Fibroblast of villous mesenchyme (primary cell): ENCODE data around the gene AIRE. TPM values are rescaled to one million over a fixed set of nuclear protein-coding genes. Genes with fewer than 3 reads are reported as not detected.

ENCODE experiments used
- DNase-seq: peaks from one replicate; pipeline ENCODE4 v3.0.0-alpha.2; 2010; ENCODE audit warnings: low read depth
- H3K4me3 ChIP-seq: 2 replicates; pipeline ENCODE4 v1.5.1; 2011; ENCODE audit warnings: low read depth, mild to moderate bottlenecking, low read length
- total RNA-seq: library from RNA; depleted of rRNA; stranded (reverse); fragments of >200 nt; gene quantifications from 2 replicates; pipeline ENCODE4 v1.2.3, GENCODE V29; 2012
- TF ChIP-seq, protein P1 (sequence below): IDR thresholded peaks from 2 replicates; pipeline ENCODE4 v1.5.1; 2012; ENCODE audit warnings: low read depth, mild to moderate bottlenecking, low read length; ENCODE audit not compliant: insufficient read depth

The AIRE gene
- total RNA-seq, 1 donor = not detected

DNA sequence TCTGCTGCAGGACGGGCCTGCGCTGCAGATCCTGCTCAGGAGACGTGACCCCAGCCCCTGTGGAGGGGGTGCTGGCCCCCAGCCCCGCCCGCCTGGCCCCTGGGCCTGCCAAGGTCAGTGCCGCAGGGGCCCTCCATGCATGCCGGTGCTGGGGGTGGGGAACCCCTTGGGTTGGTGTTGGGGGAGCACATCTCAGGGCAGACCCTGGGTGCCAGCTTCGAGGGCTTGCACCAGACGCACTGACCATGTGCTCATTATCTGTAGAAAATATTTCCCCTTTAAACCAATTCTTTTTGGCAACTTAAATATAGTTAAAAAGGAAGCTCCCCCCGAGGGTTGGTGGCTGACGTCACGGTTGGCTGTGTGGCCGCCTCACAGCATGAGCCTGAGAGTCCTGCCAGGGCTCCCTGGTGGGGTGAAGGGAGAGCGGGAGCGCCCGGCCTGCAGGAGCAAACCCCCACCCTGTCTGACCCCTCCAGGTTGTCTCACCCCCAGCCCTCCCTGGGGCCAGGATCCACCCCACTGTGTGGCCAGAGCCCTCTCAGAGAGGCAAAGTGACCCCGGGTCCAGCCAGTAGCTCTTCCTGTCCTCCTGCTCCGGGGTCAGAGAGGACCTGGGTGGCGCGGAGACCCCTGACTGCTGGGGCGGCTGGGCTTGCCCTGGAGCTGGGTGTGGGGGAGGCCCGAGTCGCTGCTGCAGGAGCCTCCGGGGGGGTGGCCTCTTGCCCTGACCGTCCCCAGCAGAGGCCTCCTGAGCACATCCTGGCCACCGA is 8.9 kb downstream of the AIRE start:
- DNase-seq = no peak
- TF ChIP-seq, protein P1, sequence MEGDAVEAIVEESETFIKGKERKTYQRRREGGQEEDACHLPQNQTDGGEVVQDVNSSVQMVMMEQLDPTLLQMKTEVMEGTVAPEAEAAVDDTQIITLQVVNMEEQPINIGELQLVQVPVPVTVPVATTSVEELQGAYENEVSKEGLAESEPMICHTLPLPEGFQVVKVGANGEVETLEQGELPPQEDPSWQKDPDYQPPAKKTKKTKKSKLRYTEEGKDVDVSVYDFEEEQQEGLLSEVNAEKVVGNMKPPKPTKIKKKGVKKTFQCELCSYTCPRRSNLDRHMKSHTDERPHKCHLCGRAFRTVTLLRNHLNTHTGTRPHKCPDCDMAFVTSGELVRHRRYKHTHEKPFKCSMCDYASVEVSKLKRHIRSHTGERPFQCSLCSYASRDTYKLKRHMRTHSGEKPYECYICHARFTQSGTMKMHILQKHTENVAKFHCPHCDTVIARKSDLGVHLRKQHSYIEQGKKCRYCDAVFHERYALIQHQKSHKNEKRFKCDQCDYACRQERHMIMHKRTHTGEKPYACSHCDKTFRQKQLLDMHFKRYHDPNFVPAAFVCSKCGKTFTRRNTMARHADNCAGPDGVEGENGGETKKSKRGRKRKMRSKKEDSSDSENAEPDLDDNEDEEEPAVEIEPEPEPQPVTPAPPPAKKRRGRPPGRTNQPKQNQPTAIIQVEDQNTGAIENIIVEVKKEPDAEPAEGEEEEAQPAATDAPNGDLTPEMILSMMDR = no peak
- H3K4me3 ChIP-seq = no peak overlapping the region

DNA sequence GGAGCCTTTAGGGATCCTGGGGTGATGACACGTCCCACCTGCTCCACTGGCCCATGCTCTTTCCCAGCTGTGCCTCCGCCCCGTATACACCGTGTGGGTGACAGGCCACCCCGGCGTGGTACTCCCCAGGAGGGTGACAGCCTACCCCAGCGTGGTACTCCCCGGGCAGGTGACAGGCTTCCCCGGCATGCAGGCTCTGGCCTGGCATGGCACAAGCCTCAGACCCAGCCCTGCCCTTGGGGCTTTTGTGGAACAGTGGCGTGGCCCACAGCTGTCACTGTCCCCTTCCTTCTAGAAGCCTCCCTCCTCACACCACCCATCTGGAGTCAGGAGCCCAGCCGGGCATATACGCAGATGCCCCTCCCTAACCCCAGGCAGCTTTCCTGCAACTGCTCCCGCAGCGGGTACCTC is 9.5 kb downstream of the AIRE start:
- no peak overlapping the region for H3K4me3 ChIP-seq
- no peak for DNase-seq
- TF ChIP-seq, protein P1 = no peak

DNA sequence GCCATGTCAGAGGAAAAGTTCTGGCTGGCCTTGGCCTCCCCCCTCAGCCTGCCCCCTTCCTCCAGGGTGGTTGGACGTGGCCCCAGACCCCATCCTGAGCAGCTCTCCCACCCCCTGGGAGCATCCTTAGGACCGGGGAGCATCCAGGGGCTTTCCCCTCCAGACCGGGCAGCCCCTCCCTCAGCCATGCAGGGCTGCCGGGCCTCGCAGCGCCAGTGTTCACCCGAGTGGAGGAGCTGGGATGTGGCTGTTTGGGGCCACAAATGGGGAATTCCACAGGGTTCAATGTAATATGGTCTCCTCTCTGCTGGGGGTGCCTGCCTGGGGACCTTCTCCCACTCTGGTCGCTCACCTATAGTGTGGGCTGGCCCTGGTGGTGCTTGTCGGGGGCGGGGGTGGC is 10.0 kb downstream of the AIRE start:
- no peak for DNase-seq
- TF ChIP-seq, protein P1 = no peak
- no peak overlapping the region for H3K4me3 ChIP-seq

DNA sequence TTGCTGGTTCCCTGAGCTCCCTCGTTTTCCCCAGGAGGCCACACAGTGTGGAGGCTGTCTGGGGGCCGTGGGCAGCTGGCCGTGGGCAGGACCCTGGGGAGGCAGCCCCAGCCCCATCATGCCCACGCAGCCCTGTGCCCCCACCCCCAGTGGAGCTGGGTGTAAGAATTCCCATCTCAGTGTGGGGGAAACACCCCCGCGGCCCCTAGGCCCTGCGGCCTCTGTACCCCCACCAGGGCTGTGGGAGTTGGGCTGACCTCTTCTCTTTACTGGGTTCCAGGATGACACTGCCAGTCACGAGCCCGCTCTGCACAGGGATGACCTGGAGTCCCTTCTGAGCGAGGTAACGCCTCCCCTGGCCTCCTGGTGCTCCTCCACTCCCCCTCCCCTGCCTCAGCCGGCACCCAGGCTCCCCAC is 10.4 kb downstream of the AIRE start:
- no peak overlapping the region for H3K4me3 ChIP-seq
- TF ChIP-seq, protein P1 = no peak
- no peak for DNase-seq

DNA sequence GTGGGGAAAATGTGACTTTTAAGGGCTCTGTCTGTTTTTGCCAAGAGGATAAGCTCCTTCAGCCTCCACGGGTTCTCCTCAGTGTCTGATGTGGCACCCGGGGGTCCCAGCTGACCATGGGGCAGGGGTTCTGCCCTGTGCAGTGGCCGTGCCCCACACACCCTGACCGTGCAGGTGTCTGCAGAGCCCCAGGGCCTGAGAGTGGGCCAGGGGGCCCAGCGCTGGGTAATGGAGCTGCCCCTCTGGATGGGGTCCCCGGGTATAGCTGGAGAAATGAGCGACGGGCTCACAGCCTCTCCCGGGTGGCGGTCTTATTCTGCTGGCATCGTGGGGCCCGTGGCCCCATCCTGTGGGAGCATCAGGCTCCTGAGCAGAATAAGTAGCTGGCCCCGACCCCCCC is 11.2 kb downstream of the AIRE start:
- TF ChIP-seq, protein P1 = no peak
- DNase-seq = no peak
- no peak overlapping the region for H3K4me3 ChIP-seq

DNA sequence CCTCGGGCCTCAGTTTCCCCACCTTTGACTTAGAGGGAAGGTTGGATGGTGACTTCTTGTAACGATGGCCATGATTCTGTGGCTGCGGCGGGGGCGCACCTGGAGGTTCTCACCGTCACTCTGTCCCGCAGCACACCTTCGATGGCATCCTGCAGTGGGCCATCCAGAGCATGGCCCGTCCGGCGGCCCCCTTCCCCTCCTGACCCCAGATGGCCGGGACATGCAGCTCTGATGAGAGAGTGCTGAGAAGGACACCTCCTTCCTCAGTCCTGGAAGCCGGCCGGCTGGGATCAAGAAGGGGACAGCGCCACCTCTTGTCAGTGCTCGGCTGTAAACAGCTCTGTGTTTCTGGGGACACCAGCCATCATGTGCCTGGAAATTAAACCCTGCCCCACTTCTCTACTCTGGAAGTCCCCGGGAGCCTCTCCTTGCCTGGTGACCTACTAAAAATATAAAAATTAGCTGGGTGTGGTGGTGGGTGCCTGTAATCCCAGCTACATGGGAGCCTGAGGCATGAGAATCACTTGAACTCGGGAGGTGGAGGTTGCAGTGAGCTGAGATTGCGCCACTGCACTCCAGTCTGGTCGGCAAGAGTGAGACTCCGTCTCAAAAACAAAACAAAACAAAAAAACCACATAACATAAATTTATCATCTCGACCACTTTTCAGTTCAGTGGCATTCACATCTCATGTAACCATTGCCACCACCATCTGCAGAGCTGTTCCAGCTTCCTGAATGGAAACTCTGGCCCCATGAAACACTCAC is 12.0 kb downstream of the AIRE start:
- peak; percentile 87 for DNase-seq
- no peak overlapping the region for H3K4me3 ChIP-seq
- TF ChIP-seq, protein P1 = peak; percentile 84
